A549 (cell line): Measurements from ENCODE around the gene PPFIA4. TPM values are rescaled to one million over a fixed set of nuclear protein-coding genes. Genes with fewer than 3 reads are reported as not detected.

Experiments used
- ATAC-seq, 2 experiments: fragments of 200-7000 bp in 1 of 2; fragments of >200 bp in 1 of 2; cut with Nextera tagmentation in 1 of 2; cut with Tn5 transposase in 1 of 2; 3 replicates each; pipeline versions ENCODE4 v1.8.0 to v1.9.1; 2018 to 2020; ENCODE audit warnings: mild to moderate bottlenecking in 1 of 2, moderate library complexity in 1 of 2
- CTCF ChIA-PET: fragments of 300-600 bp; sonication (Branson Sonifier 250); formaldehyde crosslinking; extraction: SDS; loops from one replicate; lab custom pipeline; 2021; ENCODE audit warnings: antibody characterized with exemption, inconsistent platforms; lab: Yijun Ruan, JAX
- POLR2A ChIA-PET: fragments of 350-600 bp; formaldehyde crosslinking; extraction: SDS; loops from one replicate; lab custom pipeline; 2021; ENCODE audit warnings: antibody characterized with exemption, inconsistent platforms; lab: Yijun Ruan, JAX
- DNase-seq, 2 experiments: peaks; one replicate each; pipeline versions ENCODE4 v3.0.0 to v3.0.0-alpha.2; 2011 to 2016; ENCODE audit warnings: low read depth in 1 of 2, low spot score in 1 of 2
- FAIRE-seq: peaks from 2 replicates; lab custom pipeline; 2011; peaks lifted over from hg19 to GRCh38; lab: Jason Lieb, UNC
- H3K27ac ChIP-seq, 2 experiments: fragments of >200 bp; sonication (Bioruptor Twin); formaldehyde crosslinking; 3 replicates each; pipeline ENCODE4 v1.5.1; 2016 to 2017
- H3K4me1 ChIP-seq: fragments of >200 bp; sonication (Bioruptor Twin); formaldehyde crosslinking; 3 replicates; pipeline ENCODE4 v1.6.1; 2016
- H3K4me2 ChIP-seq: fragments of >200 bp; sonication (Bioruptor Twin); formaldehyde crosslinking; 3 replicates; pipeline ENCODE4 v1.6.1; 2016
- H3K4me3 ChIP-seq: fragments of >200 bp; sonication (Bioruptor Twin); formaldehyde crosslinking; 3 replicates; pipeline ENCODE4 v1.5.1; 2016
- H3K9me3 ChIP-seq: fragments of >200 bp; sonication (Bioruptor Twin); formaldehyde crosslinking; 3 replicates; pipeline ENCODE4 v1.6.1; 2016
- CHD4 ChIP-seq: fragments of 200-600 bp; sonication (generic); IDR thresholded peaks from 2 replicates; pipeline ENCODE4 v1.6.1; 2016; ENCODE audit warnings: antibody characterized with exemption, mild to moderate bottlenecking, borderline replicate concordance
- CTCF ChIP-seq: fragments of >200 bp; sonication (Bioruptor Twin); formaldehyde crosslinking; IDR thresholded peaks from 3 replicates; pipeline ENCODE4 v1.5.1; 2016
- EHF ChIP-seq: fragments of 250-450 bp; sonication (Bioruptor Pico); IDR thresholded peaks from 2 replicates; pipeline ENCODE4 v1.5.0; 2020; ENCODE audit warnings: mild to moderate bottlenecking
- HOXB13 ChIP-seq: fragments of 250-450 bp; sonication (Bioruptor Pico); IDR thresholded peaks from 2 replicates; pipeline ENCODE4 v1.5.0; 2020; ENCODE audit warnings: low read depth, mild to moderate bottlenecking, moderate library complexity
- HOXB5 ChIP-seq: fragments of 250-450 bp; sonication (Bioruptor Pico); IDR thresholded peaks from 2 replicates; pipeline ENCODE4 v1.5.0; 2020; ENCODE audit warnings: mild to moderate bottlenecking, moderate library complexity
- KDM5A ChIP-seq: fragments of 200-600 bp; sonication (generic); IDR thresholded peaks from 2 replicates; pipeline ENCODE4 v1.6.1; 2016; ENCODE audit warnings: antibody characterized with exemption, mild to moderate bottlenecking
- MYC ChIP-seq: IDR thresholded peaks from 2 replicates; pipeline ENCODE4 v1.6.1; 2012; ENCODE audit warnings: mild to moderate bottlenecking, inconsistent platforms, low read length, improper control_type of control experiment, borderline replicate concordance
- NPAS2 ChIP-seq: fragments of 250-450 bp; sonication (Bioruptor Pico); IDR thresholded peaks from 2 replicates; pipeline ENCODE4 v1.8.0; 2022; ENCODE audit warnings: mild to moderate bottlenecking, moderate library complexity, borderline replicate concordance
- NR3C1 ChIP-seq: fragments of >200 bp; sonication (Bioruptor Twin); formaldehyde crosslinking; IDR thresholded peaks from 3 replicates; pipeline ENCODE4 v1.6.1; 2017
- POLR2AphosphoS2 ChIP-seq: conservative IDR thresholded peaks from 2 replicates; pipeline ENCODE4 v1.6.1; 2012; ENCODE audit warnings: low read length, improper control_type of control experiment, inconsistent platforms
- RCOR1 ChIP-seq: fragments of 150-350 bp; IDR thresholded peaks from 2 replicates; pipeline ENCODE4 v1.6.1; 2014; ENCODE audit warnings: antibody characterized with exemption, low read length, low read depth
- ZFP36 ChIP-seq: fragments of 450-650 bp; IDR thresholded peaks from 2 replicates; pipeline ENCODE4 v1.6.1; 2014; ENCODE audit warnings: borderline replicate concordance; ENCODE audit not compliant: partially characterized antibody
- WGBS: methylation state at CpG from one replicate; pipeline ENCODE4 v1.1.6; 2017; ENCODE audit errors: missing lambda C conversion rate; 5-methylcytosine and 5-hydroxymethylcytosine counted together
- polyA plus RNA-seq, 4 experiments: library from polyadenylated mRNA; depleted of rRNA in 3 of 4; stranded (reverse); fragments of >200 nt; fragmentation: RNase III in 1 of 4; extraction: RNeasy Plus Mini Kit Qiagen cat#74134 plus additional on column Dnase treatment in 1 of 4; gene quantifications; 2 replicates in 3 of 4; 3 replicates in 1 of 4; pipeline ENCODE4 v1.2.3, GENCODE V29; 2011 to 2017
- TF ChIP-seq, protein P1 (sequence below): fragments of 250-450 bp; sonication (Bioruptor Pico); IDR thresholded peaks from 2 replicates; pipeline ENCODE4 v1.5.0; 2020; ENCODE audit warnings: low read depth, mild to moderate bottlenecking, moderate library complexity
- TF ChIP-seq, protein P2 (sequence below): fragments of >200 bp; sonication (Bioruptor Twin); formaldehyde crosslinking; IDR thresholded peaks from 2 replicates; pipeline ENCODE4 v1.6.1; 2016

PPFIA4 gene
- polyA plus RNA-seq, 2 of the 4 experiments (the other 2 are of a cell fraction) = 0.47 to 0.63 TPM

- ATAC-seq = no peak
- Histone ChIP-seq H3K4me3 (no peak overlapping the region), H3K27ac (no peak overlapping the region), H3K4me1 (0 out of 3 replicates have a peak, but pooled peaks cover 4% of the 10 kb centered on the region), H3K4me2 (no peak overlapping the region), H3K9me3 (peaks cover 5% of the 10 kb centered on the region; the same call in 2 of the 3 replicates)
- CTCF ChIA-PET = interaction anchor here (0.9 to 1.8 kb wide), 5 partner anchors 10 to 128 kb away, joined by 3 to 6 read pairs (median 3); no protein-coding TSS in a partner anchor
- POLR2A ChIA-PET = no interaction called here
- DNase-seq = no peak
- TF ChIP-seq MYC = no peak
- TF ChIP-seq, protein P1, sequence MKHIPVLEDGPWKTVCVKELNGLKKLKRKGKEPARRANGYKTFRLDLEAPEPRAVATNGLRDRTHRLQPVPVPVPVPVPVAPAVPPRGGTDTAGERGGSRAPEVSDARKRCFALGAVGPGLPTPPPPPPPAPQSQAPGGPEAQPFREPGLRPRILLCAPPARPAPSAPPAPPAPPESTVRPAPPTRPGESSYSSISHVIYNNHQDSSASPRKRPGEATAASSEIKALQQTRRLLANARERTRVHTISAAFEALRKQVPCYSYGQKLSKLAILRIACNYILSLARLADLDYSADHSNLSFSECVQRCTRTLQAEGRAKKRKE (CRISPR knock-in tag) = no peak
- no peak for TF ChIP-seq HOXB5
- no peak for TF ChIP-seq CTCF
- no peak for TF ChIP-seq HOXB13
- no peak for TF ChIP-seq KDM5A
- no peak for TF ChIP-seq NR3C1
- FAIRE-seq = no peak
- 30% methylated on average over 6 of the region's 7 CpGs for WGBS
Measured at GRCh38 chr1:203089001-203089650, 62.8 kb downstream of the PPFIA4 start.

- ChIA-PET CTCF (interaction anchor here (1.1 to 1.8 kb wide), 2 partner anchors 28 to 127 kb away, joined by 3 to 6 read pairs; no protein-coding TSS in a partner anchor), POLR2A (no interaction called here)
- Histone ChIP-seq H3K4me2 (no peak overlapping the region), H3K9me3 (peaks cover 10% of the 10 kb centered on the region), H3K4me1 (no peaks in the 10 kb centered on the region), H3K27ac (no peak overlapping the region), H3K4me3 (no peak overlapping the region)
- WGBS = 63% methylated on average over 5 of the region's 7 CpGs
- FAIRE-seq (no peak), ATAC-seq (no peak), DNase-seq (no peak)
- TF ChIP-seq CHD4 = no peak
- no peak for TF ChIP-seq ZFP36
- no peak for TF ChIP-seq HOXB5
- no peak for TF ChIP-seq POLR2AphosphoS2
Measured at GRCh38 chr1:203089651-203090045, 63.4 kb downstream of the PPFIA4 start.

DNA sequence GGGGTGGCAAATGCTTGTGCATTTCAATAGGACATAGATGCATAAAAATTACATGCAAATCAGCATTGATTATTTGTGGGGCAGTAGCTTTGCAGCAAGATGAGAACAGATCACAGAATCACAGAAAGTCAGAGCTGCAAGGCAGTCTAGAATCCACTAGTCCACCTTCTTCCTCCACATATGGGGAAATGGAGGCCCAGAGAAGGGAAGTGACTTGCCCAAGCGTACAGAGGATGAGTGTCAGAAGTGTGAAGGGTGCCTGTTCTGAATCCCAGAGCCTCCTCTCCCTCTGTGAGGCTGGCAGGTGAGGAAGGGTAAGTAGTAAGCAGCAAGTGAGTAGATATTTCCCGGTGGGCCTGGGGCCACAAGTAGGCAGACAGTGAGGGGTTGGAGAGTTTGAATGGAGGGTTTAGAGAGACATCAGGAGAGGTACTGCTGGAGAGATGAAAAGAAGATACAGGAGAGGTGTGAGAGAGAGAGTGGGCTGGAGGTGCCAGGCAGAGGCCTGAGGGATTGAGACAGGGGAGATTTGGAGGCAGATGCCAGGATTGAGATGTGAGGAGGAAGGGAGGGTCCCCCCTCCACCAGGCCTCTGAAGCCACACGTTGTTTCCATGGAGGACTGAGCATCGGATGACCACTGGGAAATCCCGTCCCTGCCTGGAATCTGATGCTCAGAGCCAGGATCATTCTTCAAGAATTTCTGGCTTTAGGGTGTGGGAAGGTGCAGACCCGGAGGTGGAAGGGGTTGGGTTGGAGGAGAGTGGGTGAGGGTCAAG, 64.3 kb downstream of the PPFIA4 start:
- Histone ChIP-seq H3K4me2 (no peak overlapping the region), H3K27ac (no peak overlapping the region), H3K4me1 (no peaks in the 10 kb centered on the region), H3K9me3 (peaks cover 18% of the 10 kb centered on the region), H3K4me3 (no peak overlapping the region)
- DNase-seq (no peak), ATAC-seq (no peak), FAIRE-seq (no peak)
- WGBS = 29% methylated on average over 6 of the region's 6 CpGs
- ChIA-PET CTCF (interaction anchor here (0.8 to 2.1 kb wide), 3 partner anchors 13 to 51 kb away, joined by 4 to 7 read pairs (median 7); no protein-coding TSS in a partner anchor), POLR2A (no interaction called here)
- TF ChIP-seq, protein P2, sequence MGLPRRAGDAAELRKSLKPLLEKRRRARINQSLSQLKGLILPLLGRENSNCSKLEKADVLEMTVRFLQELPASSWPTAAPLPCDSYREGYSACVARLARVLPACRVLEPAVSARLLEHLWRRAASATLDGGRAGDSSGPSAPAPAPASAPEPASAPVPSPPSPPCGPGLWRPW = no peak
- TF ChIP-seq EHF (CRISPR knock-in tag) (no peak), RCOR1 (no peak), NPAS2 (CRISPR knock-in tag) (no peak), CTCF (no peak)
